ENCODE data around the gene NOSIP. TPM values are rescaled to one million over a fixed set of nuclear protein-coding genes. Genes with fewer than 3 reads are reported as not detected.
A peak's percentile ranks its signal among the peaks of the same experiment; 100 is the strongest.

Gene NOSIP
- total RNA-seq, 1 experiment from 2014 or later: 68.5 TPM

- H3K4me3 ChIP-seq (ENCODE audit: low read length): no peak overlapping the region
- no peaks in the 10 kb centered on the region for H3K9me2 ChIP-seq (replicated peaks; ENCODE audit: insufficient read depth, low read length)
- H3K27me3 ChIP-seq (ENCODE audit: low read length): no peaks in the 10 kb centered on the region
- H3K79me2 ChIP-seq (ENCODE audit: low read length): no peaks in the 10 kb centered on the region
- no peak overlapping the region for H3K4me2 ChIP-seq (ENCODE audit: low read depth, low read length, poor library complexity, severe bottlenecking)
- no peaks in the 10 kb centered on the region for H3K36me3 ChIP-seq (ENCODE audit: insufficient read depth, low read length)
- no peak overlapping the region for H2AFZ ChIP-seq (ENCODE audit: low read length)
- H3K4me1 ChIP-seq (ENCODE audit: low read length): peaks cover 20% of the 10 kb centered on the region
- peak; percentile 95 for DNase-seq
- no peak overlapping the region for H3K27ac ChIP-seq (ENCODE audit: low read length)
- no peaks in the 10 kb centered on the region for H4K20me1 ChIP-seq (ENCODE audit: insufficient read depth, low read depth, low read length)
- H3K9ac ChIP-seq (ENCODE audit: low read length): no peak overlapping the region
- H3K9me3 ChIP-seq (ENCODE audit: low read length): no peaks in the 10 kb centered on the region
These were observed 73.7 kb downstream of the NOSIP start for GRCh38 chr19:49506575-49507105.

Small RNA genes within 50 kb of the gene (small RNA-seq; reads per million reads assigned to genes)
- gene RF00019: not detected

Other genes with a start within 250 kb of the NOSIP start
- gene CD37, start 245.2 kb downstream of the NOSIP start, total RNA-seq (2014; rRNA removed; shearing (Covaris generic); ENCODE audit: low replicate concordance): 975 and 1,210 TPM in 2 replicates
- 2.9 and 5.5 TPM in 2 replicates for gene TEAD2, start 218.1 kb downstream of the NOSIP start, total RNA-seq (2014; rRNA removed; shearing (Covaris generic); ENCODE audit: low replicate concordance)
- gene DKKL1, start 216.7 kb downstream of the NOSIP start, total RNA-seq (2014; rRNA removed; shearing (Covaris generic); ENCODE audit: low replicate concordance): 1.2 TPM in 1 of 2 replicates, not detected in the other
- 0.52 and 0.65 TPM in 2 replicates for gene KASH5, start 192.3 kb downstream of the NOSIP start, total RNA-seq (2014; rRNA removed; shearing (Covaris generic); ENCODE audit: low replicate concordance)
- not detected in 2 replicates for gene PTH2, start 157.1 kb downstream of the NOSIP start, total RNA-seq (2014; rRNA removed; shearing (Covaris generic); ENCODE audit: low replicate concordance)
- gene GFY, start 155.2 kb downstream of the NOSIP start, total RNA-seq (2014; rRNA removed; shearing (Covaris generic); ENCODE audit: low replicate concordance): 0.18 and 0.34 TPM in 2 replicates
- gene SLC17A7, start 139.0 kb downstream of the NOSIP start, total RNA-seq (2014; rRNA removed; shearing (Covaris generic); ENCODE audit: low replicate concordance): 0.47 and 0.63 TPM in 2 replicates
- gene PIH1D1, start 128.7 kb downstream of the NOSIP start, total RNA-seq (2014; rRNA removed; shearing (Covaris generic); ENCODE audit: low replicate concordance): 163 and 223 TPM in 2 replicates
- gene ALDH16A1, start 127.3 kb downstream of the NOSIP start, total RNA-seq (2014; rRNA removed; shearing (Covaris generic); ENCODE audit: low replicate concordance): 15.9 and 83.3 TPM in 2 replicates
- gene FLT3LG, start 106.3 kb downstream of the NOSIP start, total RNA-seq (2014; rRNA removed; shearing (Covaris generic); ENCODE audit: low replicate concordance): 18.8 and 19.3 TPM in 2 replicates
- gene RPL13A, start 92.9 kb downstream of the NOSIP start, total RNA-seq (2014; rRNA removed; shearing (Covaris generic); ENCODE audit: low replicate concordance): 6,359 and 8,659 TPM in 2 replicates
- 6,857 and 9,247 TPM in 2 replicates for gene RPS11, start 84.1 kb downstream of the NOSIP start, total RNA-seq (2014; rRNA removed; shearing (Covaris generic); ENCODE audit: low replicate concordance)
- gene FCGRT, start 67.9 kb downstream of the NOSIP start, total RNA-seq (2014; rRNA removed; shearing (Covaris generic); ENCODE audit: low replicate concordance): 1.8 and 3.5 TPM in 2 replicates
- 0.22 TPM in 1 of 2 replicates, not detected in the other for gene RCN3, start 52.6 kb downstream of the NOSIP start, total RNA-seq (2014; rRNA removed; shearing (Covaris generic); ENCODE audit: low replicate concordance)
- 1.3 and 3.8 TPM in 2 replicates for gene PRRG2, start 760 bp upstream of the NOSIP start, total RNA-seq (2014; rRNA removed; shearing (Covaris generic); ENCODE audit: low replicate concordance)
- gene PRR12, start 10.6 kb upstream of the NOSIP start, total RNA-seq (2014; rRNA removed; shearing (Covaris generic); ENCODE audit: low replicate concordance): 8.7 and 12.8 TPM in 2 replicates
- 0.22 and 1.8 TPM in 2 replicates for gene RRAS, start 59.6 kb upstream of the NOSIP start, total RNA-seq (2014; rRNA removed; shearing (Covaris generic); ENCODE audit: low replicate concordance)
- gene SCAF1, start 61.7 kb upstream of the NOSIP start, total RNA-seq (2014; rRNA removed; shearing (Covaris generic); ENCODE audit: low replicate concordance): 8.3 and 19.6 TPM in 2 replicates
- 78.2 and 293 TPM in 2 replicates for gene IRF3, start 85.3 kb upstream of the NOSIP start, total RNA-seq (2014; rRNA removed; shearing (Covaris generic); ENCODE audit: low replicate concordance)
- 25.6 and 35.4 TPM in 2 replicates for gene BCL2L12, start 85.4 kb upstream of the NOSIP start, total RNA-seq (2014; rRNA removed; shearing (Covaris generic); ENCODE audit: low replicate concordance)
- 293 and 522 TPM in 2 replicates for gene PRMT1, start 96.7 kb upstream of the NOSIP start, total RNA-seq (2014; rRNA removed; shearing (Covaris generic); ENCODE audit: low replicate concordance)
- 4.0 and 12.0 TPM in 2 replicates for gene ADM5, start 109.0 kb upstream of the NOSIP start, total RNA-seq (2014; rRNA removed; shearing (Covaris generic); ENCODE audit: low replicate concordance)
- gene CPT1C, start 110.6 kb upstream of the NOSIP start, total RNA-seq (2014; rRNA removed; shearing (Covaris generic); ENCODE audit: low replicate concordance): 0.26 and 1.3 TPM in 2 replicates
- 5.7 and 17.9 TPM in 2 replicates for gene TSKS, start 182.8 kb upstream of the NOSIP start, total RNA-seq (2014; rRNA removed; shearing (Covaris generic); ENCODE audit: low replicate concordance)
- 32.4 and 54.7 TPM in 2 replicates for gene AP2A1, start 186.4 kb upstream of the NOSIP start, total RNA-seq (2014; rRNA removed; shearing (Covaris generic); ENCODE audit: low replicate concordance)
- 15.8 and 38.3 TPM in 2 replicates for gene FUZ, start 232.7 kb upstream of the NOSIP start, total RNA-seq (2014; rRNA removed; shearing (Covaris generic); ENCODE audit: low replicate concordance)
- gene MED25, start 237.7 kb upstream of the NOSIP start, total RNA-seq (2014; rRNA removed; shearing (Covaris generic); ENCODE audit: low replicate concordance): 37.8 and 40.5 TPM in 2 replicates

All from Karpas-422 (cell line).